Dedifferentiated amniotic fluid mesenchymal stem cell (primary cell): Measurements from ENCODE around the gene HSP90AA1.
A peak's percentile ranks its signal among the peaks of the same experiment; 100 is the strongest.
"Not testable (repeated sequence)": the region's sequence is repeated elsewhere in the genome, so short reads cannot be mapped to it uniquely, and the experiment has no call there.

Experiments
- DNase-seq: peaks from one replicate; pipeline ENCODE4 v3.0.0-alpha.2; 2016; ENCODE audit errors: extremely low spot score

HSP90AA1 gene

DNA sequence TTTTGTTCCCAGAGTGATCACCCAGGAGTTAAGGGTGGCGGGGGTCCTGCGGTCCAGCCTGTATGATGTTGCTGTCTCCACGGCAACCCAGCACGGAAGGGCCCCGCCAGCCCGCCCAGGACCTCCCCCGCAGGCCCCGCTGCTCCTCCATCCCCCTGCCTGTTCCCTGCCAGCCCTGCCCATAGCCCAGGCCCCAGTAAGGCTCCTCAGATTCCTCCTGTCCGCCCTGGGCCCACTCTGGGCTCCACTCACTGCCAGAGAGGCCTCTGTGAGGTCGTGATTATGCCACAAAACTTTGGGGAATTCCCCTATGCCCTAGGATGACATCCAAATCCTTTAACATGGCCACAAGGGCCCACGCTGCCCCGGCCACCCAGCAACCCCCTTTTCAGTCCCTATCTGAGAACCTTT, 20.8 kb downstream of the HSP90AA1 start:
- DNase-seq: no peak

DNA sequence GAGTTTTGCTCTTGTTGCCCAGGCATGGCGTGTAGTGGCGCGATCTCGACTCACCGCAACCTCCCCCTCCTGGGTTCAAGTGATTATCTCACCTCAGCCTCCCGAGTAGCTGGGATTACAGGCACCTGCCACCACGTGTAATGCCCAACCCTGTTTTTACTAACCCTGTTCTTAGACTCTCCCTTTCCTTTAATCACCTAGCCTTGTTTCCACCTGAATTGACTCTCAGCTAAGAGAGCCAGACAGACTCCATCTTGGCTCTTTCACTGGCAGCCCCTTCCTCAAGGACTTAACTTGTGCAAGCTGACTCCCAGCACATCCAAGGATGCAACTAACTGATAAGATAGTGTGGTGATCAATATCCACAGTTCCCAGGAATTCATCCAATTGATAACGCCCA, 22.3 kb downstream of the HSP90AA1 start:
- DNase-seq: not testable (repeated sequence)

DNA sequence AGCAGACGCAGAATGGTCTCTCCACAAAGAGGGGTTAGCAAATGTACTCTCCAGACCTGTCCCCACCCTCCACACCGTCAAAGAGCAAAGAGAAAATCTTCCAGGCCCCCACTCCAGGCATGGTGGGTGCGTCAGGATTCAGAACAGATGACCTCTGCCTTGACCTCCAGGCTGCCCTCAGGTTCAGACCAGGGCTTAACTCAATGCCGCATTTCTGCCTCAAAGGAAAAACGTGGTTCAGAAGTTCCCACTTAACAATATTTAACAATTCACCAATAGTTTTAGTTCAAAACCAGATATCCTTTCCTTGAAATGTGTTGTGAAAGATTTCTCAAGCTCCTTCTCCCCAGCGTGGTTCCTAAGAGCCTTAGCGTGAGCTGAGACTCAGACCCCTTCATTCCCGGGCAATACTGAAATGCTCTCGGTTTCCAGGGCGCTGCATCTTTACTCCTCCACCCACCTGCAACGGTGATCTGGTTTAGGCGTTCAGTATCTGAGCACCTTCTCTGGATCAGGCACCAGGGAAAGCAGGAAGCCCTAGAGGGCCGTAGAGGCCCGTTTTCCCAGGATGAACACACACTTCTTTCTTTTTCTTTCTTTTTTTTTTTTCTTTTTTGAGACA, 22.9 kb downstream of the HSP90AA1 start:
- DNase-seq: no peak

DNA sequence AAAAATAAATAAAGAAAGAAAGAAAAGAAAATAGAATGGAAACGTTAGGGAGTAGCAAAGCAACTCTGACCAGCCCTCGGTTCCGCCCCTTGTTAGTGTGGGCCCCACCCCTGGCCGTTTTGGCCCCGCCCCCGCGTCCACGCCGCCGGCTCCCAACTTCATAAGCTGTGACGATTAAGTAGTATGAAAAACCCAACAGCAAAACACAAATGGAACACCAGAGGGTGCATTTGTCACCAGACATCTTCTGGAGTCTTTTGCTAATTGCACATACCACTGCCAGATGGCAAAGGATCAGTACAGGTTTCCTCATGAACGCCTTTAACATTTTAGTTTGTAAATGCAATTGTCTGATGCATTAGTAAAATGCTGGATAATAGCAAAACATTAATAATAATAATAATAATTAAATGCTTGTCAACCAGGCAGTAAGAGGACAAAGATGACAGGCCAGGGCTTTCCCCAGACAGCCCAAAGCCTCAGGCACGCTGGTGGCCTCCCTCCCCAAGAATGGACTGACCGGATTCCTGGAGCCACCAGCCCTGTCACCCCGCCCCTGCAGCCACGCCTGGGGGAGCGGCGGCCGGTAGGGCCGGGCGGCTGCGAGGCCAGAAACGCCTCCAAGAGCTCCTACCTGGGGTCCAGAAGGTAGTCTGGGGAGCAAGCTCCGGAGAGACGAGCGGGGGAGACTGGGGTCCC, 23.6 kb downstream of the HSP90AA1 start:
- peak; percentile 80 for DNase-seq

DNA sequence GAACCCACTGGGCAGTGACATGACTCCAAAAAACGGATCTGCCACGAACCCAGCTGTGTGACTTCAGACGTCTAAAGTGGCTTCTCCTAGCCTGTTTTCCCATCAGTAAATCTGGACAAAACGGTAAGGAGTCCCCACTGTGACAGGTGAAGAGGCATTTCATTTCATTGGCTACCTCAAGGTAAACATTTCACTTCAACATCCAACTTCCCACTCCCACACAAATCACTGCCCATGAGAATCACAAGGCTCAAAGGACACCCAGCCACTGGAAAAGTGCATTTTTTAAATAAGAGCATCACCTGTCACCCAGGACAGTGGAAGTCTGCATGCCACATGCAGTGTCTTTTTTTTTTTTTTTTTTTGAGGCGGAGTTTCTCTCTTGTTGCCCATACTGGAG, 27.9 kb downstream of the HSP90AA1 start:
- no peak for DNase-seq

DNA sequence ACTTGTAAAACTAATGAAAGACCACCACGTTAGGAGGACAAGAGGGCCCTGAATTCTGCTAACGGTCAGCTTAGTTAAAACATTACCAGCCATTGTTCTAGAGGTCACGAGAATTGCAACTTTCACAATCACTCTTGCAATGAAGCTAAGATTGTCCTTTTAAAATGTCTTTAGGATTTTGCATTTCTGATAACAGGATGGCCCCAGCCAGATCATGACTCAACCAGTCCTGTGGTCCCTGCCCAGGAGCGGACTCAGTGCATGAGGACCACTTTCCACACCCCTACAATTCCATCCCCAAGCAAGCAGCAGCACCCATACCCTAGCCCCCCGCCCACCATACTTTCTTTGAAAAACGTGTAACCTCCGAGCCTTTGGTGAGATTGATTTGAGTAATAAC, 28.7 kb downstream of the HSP90AA1 start:
- DNase-seq: no peak

DNA sequence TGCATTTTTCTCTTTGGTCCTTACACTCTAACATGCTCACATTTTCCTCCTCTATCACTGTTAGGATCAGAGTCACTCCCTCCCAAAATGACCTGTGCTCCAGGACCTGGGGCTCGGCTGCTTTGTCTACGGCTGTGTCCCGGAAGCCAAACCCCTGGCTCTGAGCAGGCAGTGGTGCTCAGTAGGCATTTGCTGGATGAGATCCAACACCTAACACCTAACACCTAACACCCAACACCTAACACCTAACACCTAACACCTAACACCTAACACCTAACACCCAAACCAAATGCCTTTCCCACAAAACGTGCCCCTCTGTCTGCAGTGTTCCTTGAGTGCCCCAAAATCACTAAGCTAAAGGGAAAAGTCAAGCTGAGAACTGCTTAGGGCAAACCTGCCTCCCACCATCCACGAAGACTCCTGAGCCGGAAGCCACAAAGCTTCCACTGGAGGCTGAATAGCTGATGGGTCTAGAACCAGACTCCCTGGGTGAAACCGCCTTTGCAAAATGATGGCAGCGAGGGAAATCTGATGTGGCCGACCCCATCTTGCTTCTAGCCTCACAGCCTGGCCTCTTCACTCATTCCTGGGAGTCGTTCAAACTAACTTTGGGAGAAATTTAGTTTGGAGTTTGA, 29.2 kb downstream of the HSP90AA1 start:
- no peak for DNase-seq

DNA sequence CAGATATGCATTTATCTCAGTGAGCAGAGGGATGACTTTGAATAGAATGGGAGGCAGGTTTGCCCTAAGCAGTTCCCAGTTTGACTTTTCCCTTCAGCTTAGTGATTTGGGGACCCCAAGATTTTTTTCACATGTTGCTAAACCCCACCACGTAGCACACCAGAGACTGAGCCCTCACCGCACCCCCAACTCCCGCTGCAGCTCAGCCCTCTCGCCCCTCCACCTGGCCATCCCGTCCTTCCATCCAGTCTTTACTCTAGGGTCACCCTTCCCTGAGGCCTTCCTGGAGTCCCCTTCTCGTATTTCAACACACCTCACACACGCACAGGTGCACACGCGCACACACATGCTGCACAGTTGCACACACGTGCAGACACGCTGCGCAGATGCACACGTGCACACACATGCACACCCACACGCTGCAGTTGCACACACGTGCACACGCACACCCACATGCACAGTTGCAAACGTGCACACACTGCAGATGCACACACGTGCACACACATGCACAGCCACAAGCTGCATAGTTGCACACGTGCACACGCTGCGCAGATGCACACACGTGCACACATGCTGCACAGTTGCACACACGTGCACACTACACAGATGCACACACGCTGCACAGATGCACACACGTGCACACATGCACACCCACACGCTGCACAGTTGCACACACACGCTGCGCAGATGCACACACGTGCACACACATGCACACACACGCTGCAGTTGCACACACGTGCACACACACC, 30.0 kb downstream of the HSP90AA1 start:
- DNase-seq: no peak

DNA sequence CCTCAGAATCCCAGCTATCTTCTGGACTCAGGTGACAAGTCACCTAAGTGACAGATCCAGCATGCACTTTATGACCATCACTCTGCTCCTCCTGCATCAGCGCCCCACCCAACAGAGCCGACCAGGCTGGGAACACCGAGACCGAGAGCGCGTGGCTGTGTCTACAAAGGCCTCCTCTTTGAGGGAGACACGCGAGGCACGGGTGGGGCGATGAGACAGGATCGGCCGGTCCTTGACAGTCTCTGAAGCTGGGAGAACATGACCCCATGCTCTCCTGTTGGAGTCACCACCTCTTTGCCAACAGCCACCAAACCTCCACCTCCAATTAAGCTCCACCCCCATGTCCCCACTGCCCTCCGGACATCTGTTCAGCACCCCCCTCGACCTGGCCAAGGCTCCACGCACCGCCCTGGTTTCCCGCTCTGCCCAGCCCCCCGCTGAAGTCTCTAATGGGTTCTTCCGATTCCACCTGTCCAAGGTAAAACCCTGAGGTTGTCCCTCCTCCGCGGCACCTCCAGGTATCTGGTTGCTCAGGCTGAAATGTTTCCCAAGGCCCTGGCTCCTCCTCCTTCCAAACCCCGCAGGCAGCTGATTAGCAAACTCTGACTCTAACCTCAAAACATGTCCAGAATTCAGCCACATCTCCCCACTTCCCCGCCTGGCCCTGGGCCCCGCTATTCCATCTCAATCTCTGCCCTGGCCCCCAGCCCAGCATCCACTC, 31.5 kb downstream of the HSP90AA1 start:
- DNase-seq: no peak

DNA sequence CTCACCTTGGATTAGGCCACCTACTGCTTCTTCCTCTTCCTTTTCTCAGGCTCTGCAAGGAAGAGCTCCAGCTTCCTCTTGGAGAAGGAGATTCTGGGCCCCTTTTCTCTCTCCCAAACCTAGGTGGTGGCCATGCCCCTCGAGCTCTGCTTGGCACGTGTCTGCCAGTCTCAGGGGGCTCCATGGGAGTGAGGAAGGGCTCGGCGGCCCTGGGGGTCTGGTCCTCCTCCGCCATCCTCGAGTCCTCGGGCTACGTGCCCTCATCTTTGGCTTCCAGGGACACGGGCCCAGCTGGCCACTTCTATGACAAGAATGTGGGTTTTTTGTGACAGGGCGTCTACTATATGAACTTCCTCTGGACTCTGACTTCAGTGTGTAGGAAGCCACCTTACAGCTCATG, 34.3 kb downstream of the HSP90AA1 start:
- no peak for DNase-seq

DNA sequence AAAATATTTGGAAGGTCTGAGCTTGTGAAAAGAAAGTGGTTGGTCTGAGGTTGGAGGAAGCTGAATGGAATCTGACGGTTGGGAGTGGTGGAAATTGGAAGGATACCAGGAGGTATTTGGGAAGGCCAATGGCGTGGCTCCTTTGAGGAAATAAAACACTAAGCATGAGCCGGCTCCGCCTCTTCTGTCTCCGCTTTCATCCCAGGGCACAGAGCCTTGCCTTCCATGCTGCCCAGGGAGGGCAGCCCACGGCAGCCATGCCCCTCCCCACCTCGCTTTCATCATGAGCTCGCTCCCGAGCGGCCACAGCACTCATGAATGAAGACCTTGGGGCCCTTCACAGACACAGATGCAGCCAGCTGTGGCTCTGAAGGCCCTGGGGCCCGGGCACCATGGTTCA, 36.2 kb downstream of the HSP90AA1 start:
- peak; percentile 56 for DNase-seq

DNA sequence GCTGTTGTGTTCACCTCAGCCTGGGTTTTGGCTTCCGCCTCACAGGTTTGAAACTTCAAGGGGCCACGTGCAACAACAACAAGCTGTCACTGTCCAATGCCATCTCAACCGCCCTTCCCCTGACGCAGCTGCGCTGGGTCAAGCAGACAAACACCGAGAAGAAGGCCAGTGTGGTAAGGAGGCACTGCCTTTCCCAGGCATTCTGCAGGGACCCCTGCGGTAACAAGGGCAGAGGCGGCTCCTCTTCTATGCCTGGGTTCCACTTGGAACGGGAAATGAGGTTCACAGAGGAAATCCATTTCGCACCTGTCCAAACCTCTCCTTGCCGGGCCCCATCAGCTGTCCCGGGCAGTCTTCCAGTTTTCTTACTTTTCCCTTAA, 36.8 kb downstream of the HSP90AA1 start:
- DNase-seq: no peak

DNA sequence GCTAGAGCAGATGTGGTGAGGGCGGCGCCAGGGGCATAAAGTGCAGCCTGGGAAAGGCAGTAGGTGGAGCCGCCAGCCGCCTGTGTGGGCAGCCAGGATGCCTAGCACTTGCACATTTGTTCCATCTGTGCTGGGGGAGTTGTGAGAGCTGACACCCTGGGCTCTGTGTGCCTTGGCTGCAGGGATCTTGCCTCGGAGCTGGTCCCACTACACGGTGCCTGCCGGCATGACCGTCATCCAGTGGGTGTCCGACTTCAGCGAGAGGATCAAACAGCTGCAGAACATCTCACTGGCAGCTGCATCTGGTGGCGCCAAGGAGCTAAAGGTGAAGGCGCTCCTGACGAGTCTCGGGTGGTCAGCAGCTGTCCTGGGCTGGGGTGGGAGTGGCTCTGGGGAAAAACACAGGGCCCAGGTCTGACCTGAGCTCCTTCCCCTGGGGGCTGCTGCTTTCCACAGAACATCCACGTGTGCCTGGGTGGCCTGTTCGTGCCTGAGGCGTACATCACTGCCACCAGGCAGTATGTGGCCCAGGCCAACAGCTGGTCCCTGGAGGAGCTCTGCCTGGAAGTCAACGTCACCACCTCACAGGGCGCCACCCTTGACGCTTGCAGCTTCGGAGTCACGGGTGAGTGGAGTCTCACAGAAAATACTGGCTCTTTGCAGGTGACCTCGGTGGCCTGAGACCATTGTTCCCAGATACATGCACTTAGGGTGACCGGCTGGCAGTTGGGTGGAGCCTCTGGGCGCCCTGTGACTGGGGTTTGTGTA, 37.4 kb downstream of the HSP90AA1 start:
- no peak for DNase-seq

DNA sequence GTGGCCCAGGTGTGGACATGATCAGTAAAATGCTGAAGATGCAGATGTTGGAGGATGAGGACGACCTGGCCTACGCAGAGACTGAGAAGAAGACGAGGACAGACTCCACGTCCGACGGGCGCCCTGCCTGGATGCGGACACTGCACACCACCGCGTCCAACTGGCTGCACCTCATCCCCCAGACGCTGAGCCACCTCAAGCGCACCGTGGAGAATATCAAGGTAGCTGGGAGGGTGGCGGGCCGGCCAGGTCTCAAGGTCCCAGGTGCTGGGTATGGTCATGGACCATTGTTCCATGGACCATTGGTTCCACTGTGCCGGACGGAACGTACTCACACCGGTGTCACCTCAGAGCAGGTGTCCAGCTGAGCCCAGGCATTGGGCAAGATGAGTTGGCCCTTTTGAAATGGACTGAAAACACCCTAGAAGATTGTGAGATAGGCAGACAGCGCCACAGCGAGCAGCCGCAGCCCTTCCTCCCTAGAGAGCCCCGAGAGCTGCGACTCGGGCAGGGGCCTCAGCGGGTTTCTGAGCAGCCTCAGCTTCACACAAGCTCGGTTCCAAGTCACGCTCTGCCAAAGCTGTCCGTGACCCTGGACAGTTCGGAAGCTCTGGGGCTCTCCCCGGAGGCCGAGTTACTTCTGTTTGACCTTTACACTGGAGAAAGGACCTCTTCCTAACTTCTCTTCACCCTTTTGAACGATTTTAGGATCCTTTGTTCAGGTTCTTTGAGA, 38.9 kb downstream of the HSP90AA1 start:
- DNase-seq: no peak

DNA sequence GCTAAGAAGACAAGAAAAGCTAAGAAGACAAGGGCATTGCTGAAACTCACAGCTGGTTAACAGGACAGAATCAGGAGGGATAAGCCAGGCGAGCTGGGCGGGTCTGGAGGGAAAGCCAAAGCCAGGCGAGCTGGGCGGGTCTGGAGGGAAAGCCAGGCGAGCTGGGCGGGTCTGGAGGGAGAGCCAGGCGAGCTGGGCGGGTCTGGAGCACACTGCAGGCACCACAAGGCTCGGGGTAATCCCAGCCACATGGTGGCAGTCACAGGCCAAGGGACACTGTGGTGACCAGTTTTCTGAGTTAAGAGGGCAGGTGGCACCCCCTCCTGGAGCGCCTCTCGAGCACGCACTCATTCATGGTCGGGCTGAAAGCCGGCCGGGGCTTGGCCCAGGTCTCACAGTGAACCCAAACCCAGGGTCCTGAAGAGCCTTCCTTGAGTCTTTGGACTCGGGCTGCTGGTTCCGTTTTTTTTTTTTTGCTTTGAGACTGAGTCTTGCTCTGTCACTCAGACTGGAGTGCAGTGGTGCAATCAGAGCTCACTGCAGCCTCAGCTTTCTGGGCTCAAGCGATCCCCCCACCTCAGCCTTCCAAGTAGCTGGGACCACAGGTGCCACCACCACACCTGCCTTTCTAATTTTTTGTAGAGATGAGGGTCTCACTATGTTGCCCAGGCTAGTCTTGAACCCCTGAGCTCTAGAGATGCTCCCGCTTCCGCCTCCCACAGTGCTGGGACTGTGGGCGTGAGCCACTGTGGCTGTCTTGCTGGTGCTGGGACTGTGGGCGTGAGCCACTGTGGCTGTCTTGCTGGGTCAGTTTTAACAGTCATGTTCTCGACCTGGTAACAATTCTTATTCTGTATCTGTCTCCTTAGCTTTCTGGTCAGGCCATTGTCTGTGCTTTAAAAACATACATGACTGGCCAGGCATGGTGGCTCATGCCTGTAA, 40.2 kb downstream of the HSP90AA1 start:
- no peak for DNase-seq

DNA sequence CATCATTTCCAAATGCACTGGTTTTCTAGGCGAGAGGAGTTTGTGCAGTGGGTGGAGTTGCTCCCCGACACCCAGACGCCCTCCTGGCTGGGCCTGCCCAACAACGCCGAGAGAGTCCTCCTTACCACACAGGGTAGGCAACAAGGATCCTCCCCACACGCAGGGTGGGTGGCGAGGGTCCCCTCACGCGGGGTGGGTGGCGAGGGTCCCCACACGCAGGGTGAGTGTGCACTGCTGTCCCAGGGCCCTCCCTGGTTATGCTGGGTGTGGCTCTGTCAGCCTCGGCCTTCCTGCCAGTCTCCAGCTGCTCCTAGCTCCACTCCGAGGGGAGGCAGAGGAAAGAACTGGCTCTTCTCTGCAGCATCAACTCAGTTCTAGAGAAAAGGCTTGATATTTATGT, 42.3 kb downstream of the HSP90AA1 start:
- DNase-seq: no peak

DNA sequence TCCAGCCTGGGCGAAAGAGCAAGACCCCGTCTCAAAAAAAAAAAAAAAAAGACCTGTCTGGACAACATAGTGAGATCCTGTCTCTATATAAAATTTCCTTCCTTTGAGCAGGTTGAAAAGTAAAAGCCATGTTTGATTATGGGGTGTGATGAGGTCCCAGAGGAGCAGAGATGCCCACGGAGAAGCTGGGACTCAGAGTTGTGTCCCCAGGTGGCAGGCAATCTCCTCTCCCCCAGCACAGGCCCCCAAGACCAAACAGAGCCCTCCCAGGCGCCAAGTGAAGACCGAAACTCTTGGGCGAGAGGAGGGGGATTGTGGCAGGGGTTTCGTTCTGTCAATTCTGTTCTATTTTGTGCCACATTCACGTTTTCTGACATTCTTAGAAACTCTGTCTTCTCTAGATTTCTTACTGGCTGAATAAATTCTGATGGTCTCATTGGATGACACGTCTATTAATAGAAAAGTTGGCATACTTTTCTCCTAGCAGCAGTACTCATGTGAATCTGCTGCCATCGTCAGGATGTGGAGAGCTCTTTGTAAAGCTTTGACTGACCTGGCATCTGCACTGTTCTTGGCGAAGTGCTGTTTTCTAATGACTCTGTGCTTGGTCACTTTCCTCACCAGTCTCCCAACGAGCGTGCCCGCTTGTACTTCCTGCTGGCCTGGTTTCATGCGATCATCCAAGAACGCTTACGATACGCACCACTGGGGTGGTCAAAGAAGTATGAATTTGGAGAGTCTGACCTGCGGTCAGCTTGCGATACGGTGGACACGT, 43.4 kb downstream of the HSP90AA1 start:
- DNase-seq: no peak

DNA sequence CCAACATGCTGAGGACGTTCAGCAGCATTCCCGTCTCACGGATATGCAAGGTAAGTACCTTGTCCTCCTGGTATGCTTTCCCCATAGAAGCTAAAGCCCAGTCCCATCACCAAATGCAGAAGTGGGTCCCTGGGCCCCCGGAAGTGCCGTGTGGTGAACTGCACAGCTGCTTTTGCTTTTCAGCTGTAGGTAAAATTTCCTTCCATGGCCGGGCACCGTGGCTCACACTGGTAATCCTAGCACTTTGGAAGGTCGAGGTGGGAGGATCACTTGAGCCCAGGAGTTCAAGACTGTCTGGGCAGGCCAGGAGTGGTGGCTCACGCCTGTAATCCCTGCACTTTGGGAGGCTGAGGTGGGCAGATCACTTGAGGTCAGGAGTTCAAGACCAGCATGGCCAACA, 44.1 kb downstream of the HSP90AA1 start:
- DNase-seq: no peak

DNA sequence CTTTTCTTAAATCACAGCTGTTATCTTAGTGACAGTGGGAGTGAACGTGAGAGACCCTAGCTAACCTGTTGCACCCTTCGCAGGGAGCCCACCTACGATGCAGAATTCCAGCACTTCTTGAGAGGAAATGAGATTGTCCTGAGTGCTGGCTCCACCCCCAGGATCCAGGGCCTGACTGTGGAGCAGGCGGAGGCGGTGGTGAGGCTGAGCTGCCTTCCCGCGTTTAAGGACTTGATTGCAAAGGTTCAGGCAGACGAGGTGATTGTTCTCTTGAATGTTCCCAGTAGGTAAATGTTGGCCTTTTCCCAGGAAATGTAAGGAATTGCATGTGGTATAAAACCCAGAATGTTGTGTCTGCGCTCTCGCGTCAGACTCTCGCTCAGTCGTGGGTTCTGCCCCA, 46.7 kb downstream of the HSP90AA1 start:
- no peak for DNase-seq
